PFSK-1 (cell line): ENCODE measurements around the gene PTPRJ.

Source experiments
- FOXP2 ChIP-seq: optimal IDR thresholded peaks from 2 replicates; pipeline ENCODE3; 2011; ENCODE audit warnings: borderline replicate concordance, control low read depth, inconsistent platforms; ENCODE audit not compliant: insufficient read depth; ENCODE audit errors: extremely low read length, extremely low read depth
- POLR2AphosphoS5 ChIP-seq: IDR thresholded peaks from 2 replicates; pipeline ENCODE4 v1.6.1; 2012; ENCODE audit warnings: low read depth, mild to moderate bottlenecking, control low read depth, low read length, moderate library complexity
- REST ChIP-seq, 2 experiments: IDR thresholded peaks; 2 replicates each; pipeline versions ENCODE4 v1.6.1 to v1.8.0; 2011 to 2012; ENCODE audit warnings: low read depth in 2 of 2, low read length in 2 of 2, control low read depth in 1 of 2, inconsistent platforms in 1 of 2, mild to moderate bottlenecking in 1 of 2, moderate library complexity in 1 of 2; ENCODE audit not compliant: insufficient read depth in 1 of 2
- SIN3A ChIP-seq: IDR thresholded peaks from 2 replicates; pipeline ENCODE4 v1.6.1; 2012; ENCODE audit warnings: mild to moderate bottlenecking, low read length, moderate library complexity, borderline replicate concordance; ENCODE audit not compliant: insufficient read depth
- TAF1 ChIP-seq: IDR thresholded peaks from 2 replicates; pipeline ENCODE4 v1.6.1; 2012; ENCODE audit warnings: low read length, control low read depth, borderline replicate concordance; ENCODE audit not compliant: insufficient read depth

Gene PTPRJ

GRCh38 chr11:47998733-47999359 is 18.5 kb downstream of the PTPRJ start:
- TF ChIP-seq FOXP2 (no peak), SIN3A (no peak), REST (IDR thresholded peaks at IDR 0.05; ENCODE audit: insufficient read depth in 1 of 2, low read depth in 2 of 2, low read length in 2 of 2) (no peak), TAF1 (no peak), POLR2AphosphoS5 (no peak)

DNA sequence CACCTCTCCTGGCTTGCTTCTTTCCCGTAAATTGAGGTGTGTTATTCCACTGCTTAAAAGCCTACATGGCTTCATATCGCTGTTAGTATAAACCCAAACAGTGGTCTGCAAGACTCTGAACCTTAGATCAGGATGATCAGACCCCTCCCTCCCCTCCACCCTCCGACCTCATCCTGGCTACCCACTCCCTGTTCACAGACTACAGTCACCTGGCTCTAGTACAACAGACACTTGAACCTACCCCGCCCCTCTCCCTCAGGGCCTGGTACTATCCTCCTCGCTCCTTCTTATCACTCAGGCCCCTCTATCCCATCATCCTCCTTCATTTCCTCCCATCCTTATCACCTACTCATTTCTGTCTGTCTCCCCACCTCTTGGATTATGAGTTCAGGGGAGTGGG is 20.1 kb downstream of the PTPRJ start:
- TF ChIP-seq SIN3A (no peak), FOXP2 (no peak), REST (IDR thresholded peaks at IDR 0.05; ENCODE audit: insufficient read depth in 1 of 2, low read depth in 2 of 2, low read length in 2 of 2) (no peak), POLR2AphosphoS5 (no peak), TAF1 (no peak)

DNA sequence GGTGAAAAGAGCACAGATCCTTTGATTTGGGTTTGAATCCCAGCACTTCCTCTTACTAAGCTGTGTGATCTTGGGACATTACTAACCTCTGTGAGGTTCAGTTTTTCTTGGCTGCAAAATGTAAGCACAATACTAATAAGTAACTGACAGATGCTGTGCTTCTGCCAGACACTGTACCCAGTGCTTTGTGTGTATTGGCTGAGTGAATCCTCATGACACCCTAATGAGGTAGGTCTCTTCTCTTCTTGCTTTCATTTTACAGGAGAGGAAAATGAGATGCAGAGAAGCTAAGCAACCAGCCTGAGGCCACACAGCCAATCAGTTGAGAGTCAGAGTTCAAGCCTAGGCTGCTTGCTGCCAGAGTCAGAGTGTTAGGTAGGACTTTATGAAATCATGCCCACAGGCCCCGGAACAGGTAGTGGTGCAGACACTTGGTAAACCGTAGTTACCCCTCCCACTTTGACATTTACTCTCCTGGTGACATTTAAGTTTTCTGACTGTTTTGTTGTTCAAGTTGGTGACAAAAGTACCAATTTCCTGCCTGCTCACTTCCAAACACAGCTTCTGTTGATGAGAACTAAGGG is 21.2 kb downstream of the PTPRJ start:
- no peak for TF ChIP-seq TAF1
- no peak for TF ChIP-seq FOXP2
- no peak for TF ChIP-seq REST (IDR thresholded peaks at IDR 0.05; ENCODE audit: insufficient read depth in 1 of 2, low read depth in 2 of 2, low read length in 2 of 2)
- no peak for TF ChIP-seq POLR2AphosphoS5
- TF ChIP-seq SIN3A, result no peak

DNA sequence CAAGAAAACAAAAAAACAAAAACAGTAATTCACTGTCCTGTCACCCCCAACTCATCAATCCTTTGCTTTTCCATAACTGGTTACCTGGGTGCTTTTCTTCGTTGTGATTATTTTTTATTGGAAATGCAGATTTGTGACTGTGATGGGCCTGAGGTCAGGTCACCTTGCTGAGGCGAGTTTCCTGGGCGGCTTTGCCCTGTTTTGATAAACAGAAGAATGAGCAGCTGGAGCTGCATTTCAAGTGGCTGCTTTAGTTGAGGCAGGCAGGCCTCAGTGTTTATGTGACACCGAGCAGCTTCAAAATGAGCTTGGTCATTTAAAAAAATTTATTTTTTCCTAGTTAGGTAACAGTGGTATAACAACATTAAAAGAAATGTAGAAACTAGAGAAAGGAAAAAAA is 22.2 kb downstream of the PTPRJ start:
- TF ChIP-seq TAF1 (no peak), FOXP2 (no peak), REST (IDR thresholded peaks at IDR 0.05; ENCODE audit: insufficient read depth in 1 of 2, low read depth in 2 of 2, low read length in 2 of 2) (no peak), POLR2AphosphoS5 (no peak), SIN3A (no peak)
